ENCODE data around the gene CPAMD8.
"Not testable (repeated sequence)": the region's sequence is repeated elsewhere in the genome, so short reads cannot be mapped to it uniquely, and the experiment has no call there.

Gene CPAMD8

GRCh38 chr19:17025361-17025760, 1.2 kb downstream of the CPAMD8 start:
- Histone ChIP-seq H2AFZ (ENCODE audit: low read depth) (no peak overlapping the region), H3K36me3 (ENCODE audit: insufficient read depth) (no peaks in the 10 kb centered on the region), H3K4me2 (no peak overlapping the region), H3K27ac (no peak overlapping the region), H3K4me3 (IDR thresholded peaks at IDR 0.05; ENCODE audit: insufficient read depth, low read depth, low read length) (no peak overlapping the region), H3K27me3 (ENCODE audit: insufficient read depth, low read depth) (peaks cover 7% of the 10 kb centered on the region; the same call in 1 of the 2 replicates), H4K20me1 (ENCODE audit: insufficient read depth) (no peaks in the 10 kb centered on the region), H3K9ac (no peak overlapping the region), H3K4me1 (ENCODE audit: low read depth, poor library complexity, severe bottlenecking) (no peaks in the 10 kb centered on the region), H3K79me2 (ENCODE audit: insufficient read depth, low read depth) (no peaks in the 10 kb centered on the region)
- TF ChIP-seq, protein P1, sequence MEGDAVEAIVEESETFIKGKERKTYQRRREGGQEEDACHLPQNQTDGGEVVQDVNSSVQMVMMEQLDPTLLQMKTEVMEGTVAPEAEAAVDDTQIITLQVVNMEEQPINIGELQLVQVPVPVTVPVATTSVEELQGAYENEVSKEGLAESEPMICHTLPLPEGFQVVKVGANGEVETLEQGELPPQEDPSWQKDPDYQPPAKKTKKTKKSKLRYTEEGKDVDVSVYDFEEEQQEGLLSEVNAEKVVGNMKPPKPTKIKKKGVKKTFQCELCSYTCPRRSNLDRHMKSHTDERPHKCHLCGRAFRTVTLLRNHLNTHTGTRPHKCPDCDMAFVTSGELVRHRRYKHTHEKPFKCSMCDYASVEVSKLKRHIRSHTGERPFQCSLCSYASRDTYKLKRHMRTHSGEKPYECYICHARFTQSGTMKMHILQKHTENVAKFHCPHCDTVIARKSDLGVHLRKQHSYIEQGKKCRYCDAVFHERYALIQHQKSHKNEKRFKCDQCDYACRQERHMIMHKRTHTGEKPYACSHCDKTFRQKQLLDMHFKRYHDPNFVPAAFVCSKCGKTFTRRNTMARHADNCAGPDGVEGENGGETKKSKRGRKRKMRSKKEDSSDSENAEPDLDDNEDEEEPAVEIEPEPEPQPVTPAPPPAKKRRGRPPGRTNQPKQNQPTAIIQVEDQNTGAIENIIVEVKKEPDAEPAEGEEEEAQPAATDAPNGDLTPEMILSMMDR (conservative IDR thresholded peaks at IDR 0.05; ENCODE audit: low read depth, low read length) = no peak

- H3K4me1 ChIP-seq (ENCODE audit: low read depth, poor library complexity, severe bottlenecking); H3K4me2 ChIP-seq; H3K4me3 ChIP-seq (IDR thresholded peaks at IDR 0.05; ENCODE audit: insufficient read depth, low read depth, low read length); H2AFZ ChIP-seq (ENCODE audit: low read depth); H3K79me2 ChIP-seq (ENCODE audit: insufficient read depth, low read depth); H3K36me3 ChIP-seq (ENCODE audit: insufficient read depth); H4K20me1 ChIP-seq (ENCODE audit: insufficient read depth); H3K9ac ChIP-seq; H3K27ac ChIP-seq; H3K27me3 ChIP-seq (ENCODE audit: insufficient read depth, low read depth): not testable (repeated sequence)
Measured at GRCh38 chr19:17024941-17025340, 1.7 kb downstream of the CPAMD8 start.

DNA sequence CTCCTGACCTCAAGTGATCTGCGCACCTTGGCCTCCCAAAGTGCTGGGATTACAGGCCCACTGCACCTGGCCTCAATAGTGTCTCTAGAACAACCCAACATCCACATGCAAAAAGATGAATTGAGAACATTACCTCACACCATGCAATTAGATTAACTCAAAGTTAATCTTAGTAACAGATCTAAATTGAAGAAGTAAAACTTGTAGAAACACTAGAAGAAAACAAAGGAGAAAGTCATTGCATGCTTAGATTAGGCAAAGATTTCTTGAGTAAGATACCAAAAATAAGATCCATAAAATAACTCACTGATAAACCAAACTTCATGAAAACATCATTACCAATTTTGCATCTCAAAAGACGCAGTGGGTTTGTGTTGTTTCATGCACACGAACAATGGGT, 2.8 kb downstream of the CPAMD8 start:
- Histone ChIP-seq H3K79me2 (ENCODE audit: insufficient read depth, low read depth) (no peaks in the 10 kb centered on the region), H3K36me3 (ENCODE audit: insufficient read depth) (no peaks in the 10 kb centered on the region), H2AFZ (ENCODE audit: low read depth) (no peak overlapping the region), H3K27me3 (ENCODE audit: insufficient read depth, low read depth) (peaks cover 7% of the 10 kb centered on the region; the same call in 1 of the 2 replicates), H4K20me1 (ENCODE audit: insufficient read depth) (no peaks in the 10 kb centered on the region), H3K4me2 (no peak overlapping the region), H3K4me1 (ENCODE audit: low read depth, poor library complexity, severe bottlenecking) (no peaks in the 10 kb centered on the region), H3K4me3 (IDR thresholded peaks at IDR 0.05; ENCODE audit: insufficient read depth, low read depth, low read length) (no peak overlapping the region), H3K27ac (no peak overlapping the region), H3K9ac (no peak overlapping the region)
- TF ChIP-seq, protein P1 (conservative IDR thresholded peaks at IDR 0.05; ENCODE audit: low read depth, low read length) = no peak

DNA sequence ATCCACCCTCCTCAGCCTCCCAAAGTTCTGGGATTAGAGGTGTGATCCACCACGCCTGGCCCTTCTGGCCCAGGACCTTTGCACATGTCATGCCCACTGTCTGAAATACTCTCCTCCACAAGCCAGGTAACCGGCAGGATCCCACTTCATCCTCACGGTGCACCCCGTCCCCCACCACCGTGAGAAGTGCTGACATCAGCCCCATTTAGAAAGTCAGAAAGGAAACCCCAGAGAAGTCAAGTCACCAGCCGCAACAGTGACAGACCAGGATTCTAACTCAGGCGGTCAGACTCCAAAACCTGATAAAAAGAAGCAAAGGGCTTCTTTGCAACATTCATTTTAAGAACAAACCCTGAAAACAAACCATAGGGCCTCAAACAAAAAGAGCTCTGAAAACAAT, 3.9 kb downstream of the CPAMD8 start:
- Histone ChIP-seq H4K20me1 (ENCODE audit: insufficient read depth) (no peaks in the 10 kb centered on the region), H2AFZ (ENCODE audit: low read depth) (no peak overlapping the region), H3K9ac (no peak overlapping the region), H3K4me1 (ENCODE audit: low read depth, poor library complexity, severe bottlenecking) (no peaks in the 10 kb centered on the region), H3K27me3 (ENCODE audit: insufficient read depth, low read depth) (no peaks in the 10 kb centered on the region; the same call in 1 of the 2 replicates), H3K79me2 (ENCODE audit: insufficient read depth, low read depth) (no peaks in the 10 kb centered on the region), H3K27ac (no peak overlapping the region), H3K36me3 (ENCODE audit: insufficient read depth) (no peaks in the 10 kb centered on the region), H3K4me2 (no peak overlapping the region), H3K4me3 (IDR thresholded peaks at IDR 0.05; ENCODE audit: insufficient read depth, low read depth, low read length) (no peak overlapping the region)
- TF ChIP-seq, protein P1 (conservative IDR thresholded peaks at IDR 0.05; ENCODE audit: low read depth, low read length) = no peak

DNA sequence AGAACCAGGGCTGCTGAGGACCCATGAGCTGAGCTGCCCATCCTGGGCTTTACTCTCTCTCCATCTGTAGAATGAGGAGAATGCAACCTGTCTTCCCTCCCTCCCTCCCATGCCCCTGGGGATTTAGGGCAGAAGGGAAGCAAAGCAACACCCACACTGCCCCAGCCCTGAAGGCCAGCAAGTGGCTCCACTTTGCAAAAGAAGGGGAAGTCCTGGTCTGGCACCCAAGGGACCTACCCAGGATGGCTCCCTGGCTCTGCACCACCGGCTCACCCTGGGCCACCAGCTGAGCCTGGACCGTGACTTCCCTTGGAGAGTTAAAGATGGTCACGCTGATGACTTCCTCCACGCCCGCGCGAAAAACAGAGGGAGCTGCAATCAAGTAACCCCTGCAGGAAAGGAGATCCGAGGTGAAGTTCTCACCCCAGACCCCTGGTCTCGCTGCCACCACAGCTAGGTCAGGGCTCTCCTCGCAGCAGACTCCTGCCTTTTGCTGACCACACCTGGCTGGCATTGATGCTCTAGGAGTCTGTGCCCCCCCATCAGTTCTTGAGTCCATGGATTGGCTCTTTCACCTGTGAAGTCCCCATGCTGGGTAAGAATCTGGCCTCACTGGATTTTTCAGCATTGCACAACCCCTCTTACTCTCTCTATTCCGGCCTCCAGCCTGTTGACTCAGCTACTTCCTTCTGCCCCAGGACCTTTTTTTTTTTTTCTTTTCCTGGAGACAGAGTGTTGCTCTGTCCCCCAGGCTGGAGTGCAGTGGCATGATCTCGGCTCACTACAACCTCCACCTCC, 4.6 kb downstream of the CPAMD8 start:
- no peaks in the 10 kb centered on the region for H3K36me3 ChIP-seq (ENCODE audit: insufficient read depth)
- no peaks in the 10 kb centered on the region for H3K4me1 ChIP-seq (ENCODE audit: low read depth, poor library complexity, severe bottlenecking)
- TF ChIP-seq, protein P1 (conservative IDR thresholded peaks at IDR 0.05; ENCODE audit: low read depth, low read length) = no peak
- H4K20me1 ChIP-seq (ENCODE audit: insufficient read depth) = no peaks in the 10 kb centered on the region
- H3K79me2 ChIP-seq (ENCODE audit: insufficient read depth, low read depth) = no peaks in the 10 kb centered on the region
- H3K4me3 ChIP-seq (IDR thresholded peaks at IDR 0.05; ENCODE audit: insufficient read depth, low read depth, low read length) = no peak overlapping the region
- H3K27ac ChIP-seq = no peak overlapping the region
- no peak overlapping the region for H3K4me2 ChIP-seq
- H3K9ac ChIP-seq = no peak overlapping the region
- no peaks in the 10 kb centered on the region; the same call in 1 of the 2 replicates for H3K27me3 ChIP-seq (ENCODE audit: insufficient read depth, low read depth)
- H2AFZ ChIP-seq (ENCODE audit: low read depth) = no peak overlapping the region
